Activated CD8-positive, alpha-beta memory T cell treated with anti-CD3 and anti-CD28 coated beads for 48 hours (primary cell): ENCODE measurements around the gene CADM1.
"Not testable (repeated sequence)": the region's sequence is repeated elsewhere in the genome, so short reads cannot be mapped to it uniquely, and the experiment has no call there.

Experiments
- DNase-seq, 3 experiments: peaks; one replicate each; pipeline ENCODE4 v3.0.0-alpha.2; 2020; ENCODE audit warnings: low read depth in 2 of 3, low spot score in 2 of 3

The CADM1 gene

DNA sequence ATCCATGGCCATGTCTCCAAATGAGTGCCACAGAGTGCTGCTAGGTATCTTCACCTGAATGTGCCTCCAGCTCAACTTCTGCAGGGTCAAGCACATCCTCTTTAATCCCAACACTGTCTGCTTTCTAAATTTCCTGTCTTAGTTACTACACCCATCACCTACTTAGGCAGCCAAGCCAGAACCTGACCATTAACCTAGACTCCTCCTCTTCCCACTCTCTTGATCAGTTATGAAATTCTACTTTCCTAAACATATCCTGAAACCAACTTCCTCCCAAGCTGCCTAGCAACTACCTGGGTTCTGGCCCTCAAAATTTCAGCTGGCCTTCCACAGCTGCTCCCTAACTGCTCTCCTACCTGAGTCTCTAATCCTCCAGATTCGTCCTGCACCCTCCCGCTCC, 22.7 kb downstream of the CADM1 start:
- DNase-seq = no peak

DNA sequence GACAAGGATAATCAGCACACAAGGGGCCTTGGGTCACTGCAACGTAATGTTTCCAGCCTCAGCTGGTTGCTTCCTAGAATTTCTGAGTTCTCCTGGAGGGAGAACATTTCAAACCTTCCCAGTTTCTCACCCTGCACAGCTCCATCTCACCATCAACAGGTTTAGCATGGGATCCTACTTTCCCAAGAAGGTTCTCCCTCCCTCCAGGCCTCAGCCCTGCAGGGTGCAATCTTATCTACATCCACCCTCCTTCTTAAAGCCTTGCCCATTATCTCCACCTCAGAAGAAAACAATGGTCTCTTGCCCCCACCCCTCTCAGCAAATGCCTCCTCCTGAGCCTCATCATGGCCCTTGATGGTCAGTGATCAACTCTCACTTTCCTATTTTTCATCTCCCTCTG, 23.6 kb downstream of the CADM1 start:
- no peak for DNase-seq

DNA sequence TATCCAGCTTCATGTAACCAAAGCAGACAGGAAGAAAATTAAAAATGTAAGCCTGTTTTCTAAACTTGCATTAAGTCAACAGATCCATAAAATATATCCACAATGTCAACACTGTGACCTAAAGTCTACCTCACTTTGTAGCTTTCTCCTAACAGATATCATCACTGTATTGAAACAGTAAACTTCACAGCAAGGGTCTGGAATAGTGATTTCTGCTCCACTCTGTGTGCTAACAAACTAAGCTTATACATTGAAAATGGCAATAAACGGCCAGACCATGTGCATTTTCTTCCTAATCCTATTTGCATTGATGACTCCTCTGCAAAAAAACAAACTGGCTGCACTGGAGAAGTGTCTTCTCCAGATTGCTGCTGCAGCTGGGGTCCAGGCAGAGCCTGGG, 26.8 kb downstream of the CADM1 start:
- DNase-seq = no peak

DNA sequence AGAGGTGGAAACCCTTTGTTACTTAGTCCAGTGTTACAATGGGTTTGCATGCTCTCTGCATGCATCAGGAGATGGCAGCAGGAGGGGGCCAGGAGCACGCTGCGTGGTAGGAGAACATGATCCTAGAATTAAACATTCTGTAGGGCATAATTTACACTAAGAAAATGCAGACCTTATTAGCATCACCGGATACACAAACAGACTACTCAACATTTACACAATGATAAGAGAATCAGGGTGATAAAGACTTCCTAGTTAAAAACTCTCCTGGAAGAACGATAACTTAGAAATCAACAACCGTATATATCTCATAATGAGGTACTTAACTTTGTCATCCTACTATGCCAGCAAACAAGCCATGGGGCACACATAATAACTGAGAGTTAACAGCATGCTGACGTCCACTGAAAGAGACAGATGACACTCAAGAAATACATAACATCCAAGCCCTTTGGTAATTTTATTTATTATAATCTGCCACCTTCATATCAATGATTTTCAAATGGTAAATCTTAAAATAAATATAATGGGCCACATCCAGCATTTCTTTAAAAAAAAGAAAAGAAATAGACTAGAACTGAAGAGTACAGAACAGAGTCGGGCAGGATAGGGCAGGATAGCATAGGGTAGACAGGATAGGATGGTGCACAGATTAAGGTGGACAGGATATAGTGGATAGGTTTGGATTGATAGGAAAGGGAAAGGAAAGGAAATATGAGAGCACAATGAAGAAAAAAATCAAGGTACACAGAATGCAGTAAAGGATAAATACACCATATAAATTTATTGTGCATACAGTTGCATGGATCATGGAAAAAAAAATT, 27.5 kb downstream of the CADM1 start:
- no peak for DNase-seq

DNA sequence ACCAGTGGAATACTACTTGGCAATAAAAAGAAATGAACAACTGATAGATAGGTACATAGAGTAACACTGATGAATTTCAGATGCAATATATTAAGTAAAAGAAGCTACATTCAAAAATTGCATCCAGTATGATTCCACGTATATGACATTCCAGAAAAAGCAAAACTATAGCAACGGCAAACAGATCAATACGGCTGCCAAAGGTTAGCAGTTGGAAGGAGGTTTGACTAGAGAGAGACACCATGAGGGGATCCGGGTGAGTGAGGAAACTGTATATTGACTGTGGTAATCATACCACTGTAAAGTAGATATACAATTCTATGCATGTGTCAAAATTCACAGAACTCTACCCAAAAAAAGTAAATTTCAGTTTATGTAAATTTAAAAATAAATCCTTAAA, 28.7 kb downstream of the CADM1 start:
- no peak for DNase-seq

DNA sequence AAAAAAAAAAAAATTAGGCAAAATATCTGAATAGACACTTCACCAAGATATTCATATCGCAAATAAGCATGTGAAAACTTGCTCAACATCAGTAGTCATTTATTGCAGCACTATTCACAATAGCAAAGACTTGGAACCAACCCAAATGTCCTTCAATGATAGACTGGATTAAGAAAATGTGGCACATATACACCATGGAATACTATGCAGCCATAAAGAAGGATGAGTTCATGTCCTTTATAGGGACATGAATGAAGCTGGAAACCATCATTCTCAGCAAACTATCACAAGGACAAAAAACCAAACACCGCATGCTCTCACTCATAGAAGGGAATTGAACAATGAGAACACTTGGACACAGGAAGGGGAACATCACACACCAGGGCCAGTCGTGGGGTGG, 29.9 kb downstream of the CADM1 start:
- not testable (repeated sequence) for DNase-seq

DNA sequence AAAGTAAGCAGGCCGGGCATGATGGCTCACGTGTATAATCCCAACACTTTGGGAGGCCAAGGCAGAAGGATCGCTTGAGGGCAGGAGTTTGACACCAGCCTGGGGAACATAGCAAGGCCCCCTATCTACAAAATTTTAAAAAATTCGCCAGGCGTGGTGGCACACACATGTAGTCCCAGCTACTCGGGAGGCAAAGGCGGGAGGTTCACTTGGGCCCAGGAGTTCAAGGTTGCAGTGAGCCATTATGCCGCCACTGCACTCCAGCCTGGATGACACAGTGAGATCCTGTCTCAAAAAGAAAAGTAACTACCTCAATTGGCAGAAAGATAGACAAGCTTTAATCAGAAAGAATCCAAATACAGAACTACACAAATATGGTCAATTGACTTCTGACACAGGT, 31.0 kb downstream of the CADM1 start:
- no peak for DNase-seq

DNA sequence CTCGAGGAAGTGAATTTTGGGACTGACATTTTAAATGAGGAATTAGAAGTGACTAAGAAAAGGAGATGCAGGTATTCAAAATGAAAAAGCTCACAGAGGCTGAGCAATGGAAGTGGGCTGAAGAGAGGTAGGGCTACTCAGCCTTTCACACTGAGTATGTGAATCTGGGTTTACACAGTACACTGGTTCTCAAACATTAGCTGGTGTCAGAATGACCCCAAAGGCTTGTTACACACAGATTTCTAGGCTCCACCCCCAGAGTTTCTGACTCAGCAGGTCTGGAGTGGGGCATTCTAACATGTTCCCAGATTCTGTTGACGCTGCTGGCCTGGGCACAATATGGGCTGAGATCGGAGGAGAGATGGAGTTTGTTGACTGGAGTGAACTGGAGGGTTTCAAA, 32.8 kb downstream of the CADM1 start:
- DNase-seq = no peak

DNA sequence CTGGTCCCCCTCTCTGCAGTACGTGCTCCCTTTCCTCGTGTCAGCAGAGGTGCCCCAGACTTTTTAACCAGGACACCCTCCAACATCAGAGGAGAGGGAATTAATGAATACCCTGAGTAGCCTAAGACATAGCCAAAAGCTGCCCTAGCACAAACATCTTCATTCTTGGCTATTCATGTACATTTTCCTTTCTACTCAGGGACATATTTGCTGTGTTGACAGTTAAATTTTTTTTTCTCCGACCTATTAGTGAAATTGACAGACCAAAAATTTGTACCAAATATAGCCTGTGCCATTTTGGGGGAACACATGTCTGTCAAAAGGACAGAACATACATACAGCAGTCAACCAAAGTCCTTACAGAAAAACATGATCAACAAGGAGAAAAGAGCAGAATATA, 33.3 kb downstream of the CADM1 start:
- no peak for DNase-seq

DNA sequence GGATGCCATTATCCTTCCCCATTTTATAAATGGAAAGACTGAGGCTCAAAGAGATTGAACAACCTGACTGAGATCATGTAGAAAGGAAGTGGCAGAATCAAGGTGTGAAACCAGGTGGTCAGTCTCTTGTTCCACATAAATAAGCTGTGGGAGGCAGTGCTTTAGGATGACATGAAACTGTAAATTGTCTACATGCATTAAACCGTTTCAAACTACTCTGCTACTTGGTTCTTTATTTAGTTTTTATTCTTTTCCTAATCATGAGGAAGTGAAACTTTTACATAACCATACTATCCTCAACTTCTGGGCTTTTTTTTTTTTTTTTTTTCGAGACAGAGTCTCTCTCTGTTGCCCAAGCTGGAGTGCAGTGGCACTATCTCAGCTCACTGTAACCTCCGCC, 34.9 kb downstream of the CADM1 start:
- no peak for DNase-seq

DNA sequence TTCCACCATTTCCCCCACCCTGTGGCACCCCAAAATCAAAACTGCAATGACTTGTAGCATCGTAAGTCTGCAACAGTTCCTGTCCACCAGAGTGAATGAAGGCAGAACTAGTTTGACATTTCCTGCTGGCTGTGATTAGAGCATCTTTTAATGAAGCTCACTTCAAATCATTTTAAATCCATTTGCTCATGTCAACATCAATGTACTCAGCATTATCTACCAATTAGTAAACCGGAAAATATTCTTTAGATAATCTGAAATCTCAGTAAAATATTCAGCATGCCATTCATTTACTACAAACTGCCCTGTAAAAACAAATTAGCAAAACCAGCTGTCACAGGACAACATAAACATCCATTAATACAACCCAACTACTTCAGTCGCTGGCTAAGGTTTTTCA, 38.1 kb downstream of the CADM1 start:
- no peak for DNase-seq

DNA sequence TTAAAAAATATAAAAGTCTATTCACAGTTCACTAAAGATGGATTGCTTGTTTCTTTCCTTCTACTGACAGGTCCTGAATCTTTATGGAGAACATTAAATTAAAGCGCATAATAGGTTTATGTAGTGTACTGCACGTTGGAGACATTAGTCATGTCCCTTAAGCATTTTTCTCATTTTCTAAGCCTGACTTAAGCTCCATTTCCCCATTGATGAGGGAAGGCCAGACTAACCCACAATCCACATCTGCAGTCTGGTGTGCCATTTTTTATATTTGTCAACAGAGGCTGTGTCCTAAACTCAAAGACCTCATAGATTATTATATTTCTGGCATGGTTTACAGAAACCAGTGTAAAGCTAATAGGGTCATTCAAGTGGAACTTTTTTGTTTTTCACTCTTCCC, 39.9 kb downstream of the CADM1 start:
- no peak for DNase-seq

DNA sequence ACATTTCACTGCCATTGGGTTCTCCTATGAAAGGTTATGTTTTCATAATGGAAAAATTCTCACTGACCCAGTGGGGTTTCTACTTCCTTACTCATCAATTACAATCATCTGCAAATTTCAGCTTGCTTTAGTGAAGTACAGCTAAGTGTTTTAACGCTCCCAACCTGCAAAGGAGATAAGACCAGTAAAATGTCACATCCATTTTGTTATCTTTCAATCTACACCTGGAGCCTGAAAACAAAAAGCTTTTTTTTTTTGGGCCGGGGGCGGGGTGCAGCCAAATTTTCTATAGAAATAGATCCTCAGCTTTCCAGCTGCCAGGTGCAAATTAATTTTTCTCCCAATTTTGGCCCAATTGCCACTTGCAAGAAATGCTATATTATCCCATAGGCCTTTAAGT, 40.6 kb downstream of the CADM1 start:
- DNase-seq = no peak

DNA sequence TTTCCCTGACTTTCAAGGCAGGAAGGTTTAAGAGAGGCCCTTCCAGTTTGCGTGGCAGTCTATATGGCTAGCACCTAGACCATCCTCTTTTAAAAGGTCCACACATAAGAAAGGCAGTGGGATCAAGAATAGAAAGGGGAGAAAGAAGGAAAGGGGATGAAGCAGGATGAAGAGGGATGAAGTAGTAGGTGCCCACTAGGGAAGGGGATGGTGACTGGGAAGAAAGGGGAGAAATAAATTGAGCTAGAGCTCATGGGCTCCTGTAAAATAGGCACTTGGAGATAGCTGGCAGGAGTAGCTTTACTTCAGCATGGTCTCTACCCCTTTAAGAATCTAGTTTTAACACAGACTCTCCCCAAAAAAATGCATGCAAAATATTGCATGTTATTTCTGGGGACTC, 41.5 kb downstream of the CADM1 start:
- DNase-seq = no peak

DNA sequence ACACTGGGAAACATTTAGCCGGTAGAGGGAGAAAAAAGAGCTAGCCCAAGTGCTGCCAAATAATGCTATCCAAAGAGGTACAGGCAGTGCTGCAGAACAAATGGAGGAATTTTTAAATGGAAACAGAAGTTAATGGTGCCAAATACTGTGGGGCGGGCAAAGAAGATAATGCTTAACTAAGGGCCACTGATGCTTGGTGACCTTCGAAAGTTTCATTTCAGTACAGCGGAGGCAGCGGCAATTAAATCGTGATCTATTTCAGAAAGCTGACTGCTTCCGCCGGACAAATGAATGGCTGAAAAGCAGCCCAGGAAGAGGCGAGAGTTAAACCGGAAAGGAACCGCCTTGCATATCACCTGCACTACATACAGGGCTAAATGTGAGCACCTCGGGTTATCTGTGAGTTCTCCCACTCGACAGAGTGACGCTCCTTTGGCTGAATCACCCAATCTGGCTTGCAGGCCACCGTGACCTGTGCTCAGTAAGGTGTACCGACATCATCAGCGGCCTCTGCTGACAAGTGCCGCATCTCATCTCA, 42.1 kb downstream of the CADM1 start:
- DNase-seq = no peak

DNA sequence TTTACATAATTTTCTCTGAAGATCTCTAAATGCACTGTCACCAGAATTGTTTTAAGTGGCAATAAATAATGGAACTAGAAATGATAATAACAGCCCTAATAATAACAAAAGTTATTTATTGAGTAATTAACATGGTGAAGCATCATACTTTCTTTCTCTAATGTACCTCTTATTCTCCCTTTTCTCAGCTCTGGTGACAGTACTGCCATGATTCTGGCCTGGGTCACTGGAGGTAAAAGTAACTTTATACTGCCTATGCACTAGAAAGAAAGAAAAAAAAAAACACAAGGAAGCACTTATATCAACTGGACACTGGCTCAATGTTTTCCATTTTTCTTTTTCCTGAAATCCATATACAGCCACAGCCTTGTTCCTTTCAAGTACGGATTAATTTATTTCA, 43.7 kb downstream of the CADM1 start:
- no peak for DNase-seq

DNA sequence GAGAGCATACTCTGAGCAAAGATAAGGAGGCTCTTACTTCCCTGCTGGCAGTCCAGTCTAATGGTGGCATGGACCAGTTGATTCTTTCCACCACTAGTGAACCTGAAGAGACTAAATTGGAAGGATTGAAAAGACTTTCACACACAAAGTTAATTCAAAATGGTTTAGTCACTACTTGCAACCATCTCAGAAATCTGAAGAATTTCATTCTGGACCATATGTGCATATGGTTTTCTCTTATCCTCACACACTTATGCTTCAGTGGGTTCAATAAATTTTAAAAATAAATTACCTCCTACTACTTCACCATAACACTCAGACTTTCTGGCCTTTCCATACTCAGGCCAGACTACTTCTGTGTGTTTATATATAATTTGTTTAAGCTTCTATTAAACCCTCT, 44.7 kb downstream of the CADM1 start:
- DNase-seq = no peak

DNA sequence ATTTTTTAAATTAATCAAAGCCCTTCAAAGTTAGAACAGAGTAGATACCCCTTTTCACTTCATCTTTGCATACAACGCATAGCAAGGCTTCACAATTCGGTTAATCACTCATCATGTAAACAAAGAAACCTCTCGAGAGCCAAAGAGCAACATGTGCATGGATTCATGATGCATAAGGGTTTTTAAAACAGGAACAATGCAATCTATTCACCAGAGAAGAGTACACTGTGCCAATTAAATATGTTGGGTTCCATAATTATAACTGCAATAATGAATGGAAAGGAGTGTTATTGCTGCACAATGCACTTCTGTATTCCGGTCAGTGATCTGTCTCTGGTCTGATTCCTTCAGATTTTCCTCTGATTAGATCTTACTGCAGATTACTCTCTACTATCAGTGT, 45.3 kb downstream of the CADM1 start:
- DNase-seq = no peak

DNA sequence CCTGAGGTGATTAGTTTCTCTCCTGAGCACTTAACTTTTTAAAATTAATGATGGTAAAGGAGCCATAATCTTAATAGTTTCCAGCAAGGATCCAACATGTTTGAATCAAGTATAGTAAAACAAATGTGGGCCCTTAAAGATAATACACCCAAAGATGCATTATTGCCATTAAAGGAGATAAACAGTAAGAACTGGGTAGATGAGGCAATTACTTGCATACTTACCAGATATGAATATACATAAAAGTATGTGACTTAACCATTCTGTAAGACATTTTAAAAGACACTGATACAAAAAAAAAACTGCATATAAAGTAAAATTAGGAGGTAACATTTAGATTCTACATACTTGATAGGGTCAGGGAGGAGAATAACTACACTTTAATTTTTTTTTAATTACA, 48.2 kb downstream of the CADM1 start:
- DNase-seq = no peak

DNA sequence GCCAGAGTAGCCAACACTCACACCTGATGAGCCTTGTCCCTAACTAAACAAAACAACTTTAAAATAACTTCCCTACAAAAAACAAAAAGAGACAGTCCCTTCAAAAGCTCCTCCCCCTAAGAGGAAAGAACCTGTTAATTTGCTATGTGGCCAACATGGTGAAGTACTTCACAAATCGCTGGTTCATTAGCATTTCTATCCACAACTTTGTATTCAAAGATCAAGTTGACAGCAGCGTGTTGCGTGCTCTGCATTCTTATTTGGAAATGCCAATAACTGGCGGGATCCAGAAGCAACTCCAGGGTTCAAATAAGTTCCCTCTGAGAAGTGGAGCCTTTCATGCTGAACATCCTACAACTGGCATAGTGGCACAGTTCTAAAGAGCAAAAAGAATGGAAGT, 48.6 kb downstream of the CADM1 start:
- DNase-seq = no peak

DNA sequence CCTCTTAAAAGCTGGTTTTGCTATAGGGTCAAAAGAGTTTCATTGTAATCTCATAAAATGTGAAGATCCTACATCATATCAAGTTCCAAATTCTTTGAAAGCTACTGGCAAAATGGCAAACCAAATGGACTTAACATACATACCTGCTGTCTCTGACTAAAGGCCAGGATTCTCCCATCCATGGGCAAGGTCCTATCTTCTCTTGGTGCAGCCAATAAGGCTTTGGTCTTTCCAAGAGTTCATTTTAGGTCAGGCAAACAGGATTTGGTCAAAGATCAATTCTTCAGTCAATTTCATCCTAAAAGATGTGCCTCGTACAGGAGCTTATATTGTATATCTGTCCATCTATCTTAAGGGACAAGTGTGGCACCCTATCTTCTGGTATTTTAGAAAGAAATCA, 49.7 kb downstream of the CADM1 start:
- DNase-seq = no peak

DNA sequence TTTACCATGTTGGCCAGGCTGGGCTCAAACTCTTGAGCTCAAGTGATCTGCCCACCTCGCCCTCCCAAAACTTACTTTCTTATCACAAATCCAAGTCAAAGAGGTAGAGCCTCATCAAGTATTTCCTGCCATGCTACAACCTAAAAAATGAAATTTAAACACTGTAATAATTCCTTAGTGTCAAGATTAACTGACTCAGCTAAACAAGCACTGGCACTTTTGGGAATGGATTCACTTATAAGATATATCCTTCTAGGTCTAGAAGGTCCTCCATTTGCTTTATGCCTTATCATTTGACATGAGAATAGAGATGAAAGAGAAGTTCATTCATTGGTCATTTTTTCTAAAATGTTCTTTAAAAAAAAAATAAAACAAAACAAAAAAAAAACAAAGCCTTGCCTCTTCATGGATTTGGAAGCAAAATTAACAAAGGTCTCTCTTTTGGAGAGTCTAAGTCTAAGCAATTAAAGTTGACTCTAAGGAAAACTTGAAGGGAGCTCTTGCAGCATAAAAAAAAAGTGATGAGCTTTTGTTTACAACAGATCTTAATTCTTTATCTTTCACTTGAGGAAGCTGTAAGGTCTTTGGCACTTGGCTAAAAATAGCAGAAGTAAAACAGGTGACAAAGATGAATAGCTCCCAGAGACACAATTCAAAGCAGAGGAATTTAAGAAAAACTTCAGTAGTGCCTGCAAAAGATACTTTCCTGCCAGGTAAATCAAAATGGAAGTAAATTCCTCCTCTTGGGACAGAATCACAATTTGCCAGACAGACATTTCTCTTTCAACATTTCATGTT, 50.3 kb downstream of the CADM1 start:
- no peak for DNase-seq
